Measurements from ENCODE around the gene MCF2L2. TPM values are rescaled to one million over a fixed set of nuclear protein-coding genes. Genes with fewer than 3 reads are reported as not detected.

The MCF2L2 gene
- total RNA-seq, 1 donor from 2014 or later, result not detected

DNA sequence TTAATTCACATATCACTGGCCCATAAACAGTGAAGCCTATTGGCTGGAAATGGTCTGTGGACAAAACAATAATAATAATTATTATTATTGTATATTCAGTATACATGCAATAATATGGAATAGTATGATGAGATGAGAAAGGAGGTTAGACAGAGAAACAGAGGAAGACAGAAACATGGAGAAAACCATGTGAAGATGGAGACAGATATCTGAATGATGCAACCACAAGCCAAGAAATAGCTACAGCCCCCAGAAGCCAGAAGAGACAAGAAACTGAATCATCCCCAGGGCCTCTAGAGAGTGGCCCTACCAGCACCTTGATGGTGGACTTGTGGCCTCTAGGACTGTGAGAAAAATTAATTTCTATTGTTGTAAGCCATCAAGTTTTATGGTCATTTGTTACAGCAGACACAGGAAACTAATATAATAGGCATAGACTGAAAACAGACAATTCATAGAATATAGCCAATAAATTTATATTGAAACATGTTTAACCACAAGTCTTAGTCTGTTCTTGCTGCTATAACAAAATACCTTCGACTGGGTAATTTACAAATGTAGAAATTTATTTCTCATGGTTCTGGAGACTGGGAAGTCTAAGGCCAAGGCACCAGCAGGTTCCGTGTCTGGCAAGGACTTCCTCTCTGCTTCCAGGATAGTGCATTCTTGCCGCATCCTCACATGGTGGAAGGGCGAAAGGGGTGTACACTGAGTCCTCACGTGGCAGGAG is 31.6 kb downstream of the MCF2L2 start:
- DNase-seq (ENCODE audit: low spot score in 2 of 2), result no peak
- Histone ChIP-seq H3K4me3 (no peak overlapping the region), H3K27ac (no peak overlapping the region), H3K9me3 (no peaks in the 10 kb centered on the region), H3K27me3 (no peaks in the 10 kb centered on the region), H3K4me1 (no peaks in the 10 kb centered on the region), H3K36me3 (no peaks in the 10 kb centered on the region)
- intact Hi-C loops (cut with DNase I), result no loop called here
- TF ChIP-seq, protein P1, sequence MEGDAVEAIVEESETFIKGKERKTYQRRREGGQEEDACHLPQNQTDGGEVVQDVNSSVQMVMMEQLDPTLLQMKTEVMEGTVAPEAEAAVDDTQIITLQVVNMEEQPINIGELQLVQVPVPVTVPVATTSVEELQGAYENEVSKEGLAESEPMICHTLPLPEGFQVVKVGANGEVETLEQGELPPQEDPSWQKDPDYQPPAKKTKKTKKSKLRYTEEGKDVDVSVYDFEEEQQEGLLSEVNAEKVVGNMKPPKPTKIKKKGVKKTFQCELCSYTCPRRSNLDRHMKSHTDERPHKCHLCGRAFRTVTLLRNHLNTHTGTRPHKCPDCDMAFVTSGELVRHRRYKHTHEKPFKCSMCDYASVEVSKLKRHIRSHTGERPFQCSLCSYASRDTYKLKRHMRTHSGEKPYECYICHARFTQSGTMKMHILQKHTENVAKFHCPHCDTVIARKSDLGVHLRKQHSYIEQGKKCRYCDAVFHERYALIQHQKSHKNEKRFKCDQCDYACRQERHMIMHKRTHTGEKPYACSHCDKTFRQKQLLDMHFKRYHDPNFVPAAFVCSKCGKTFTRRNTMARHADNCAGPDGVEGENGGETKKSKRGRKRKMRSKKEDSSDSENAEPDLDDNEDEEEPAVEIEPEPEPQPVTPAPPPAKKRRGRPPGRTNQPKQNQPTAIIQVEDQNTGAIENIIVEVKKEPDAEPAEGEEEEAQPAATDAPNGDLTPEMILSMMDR (IDR thresholded peaks at IDR 0.05), result no peak

DNA sequence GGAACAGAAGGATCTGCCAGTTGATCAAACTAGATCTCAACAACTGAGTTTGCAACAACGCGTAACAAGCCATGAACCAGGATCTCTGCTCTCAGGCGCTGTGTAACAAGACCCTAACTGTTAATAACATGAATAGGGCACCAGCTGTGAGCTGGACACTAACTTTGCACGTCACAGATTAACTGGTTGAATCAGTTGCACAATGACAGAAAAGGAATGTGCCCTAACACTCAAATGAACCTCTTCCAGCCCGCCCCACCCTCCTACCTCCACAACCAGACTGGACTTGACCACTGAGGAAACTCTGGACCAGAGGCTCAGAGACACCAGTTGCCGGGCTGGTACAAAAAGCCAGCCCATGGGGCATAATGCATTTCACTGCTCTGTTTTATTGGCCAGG is 34.3 kb downstream of the MCF2L2 start:
- Histone ChIP-seq H3K27ac (no peak overlapping the region), H3K9me3 (no peaks in the 10 kb centered on the region), H3K36me3 (no peaks in the 10 kb centered on the region), H3K4me1 (no peaks in the 10 kb centered on the region), H3K27me3 (no peaks in the 10 kb centered on the region), H3K4me3 (no peak overlapping the region)
- DNase-seq (ENCODE audit: low spot score in 2 of 2), result no peak
- TF ChIP-seq, protein P1 (IDR thresholded peaks at IDR 0.05), result no peak
- intact Hi-C loops (cut with DNase I), result no loop called here

GRCh38 chr3:183393625-183394024 is 34.8 kb downstream of the MCF2L2 start:
- TF ChIP-seq, protein P1 (IDR thresholded peaks at IDR 0.05), result no peak
- intact Hi-C loops (cut with DNase I), result no loop called here
- no peaks in the 10 kb centered on the region for H3K36me3 ChIP-seq
- H3K27ac ChIP-seq, result no peak overlapping the region
- DNase-seq (ENCODE audit: low spot score in 2 of 2), result no peak
- H3K4me1 ChIP-seq, result no peaks in the 10 kb centered on the region
- H3K27me3 ChIP-seq, result no peaks in the 10 kb centered on the region
- no peaks in the 10 kb centered on the region for H3K9me3 ChIP-seq
- no peak overlapping the region for H3K4me3 ChIP-seq

GRCh38 chr3:183392186-183393034 is 36.0 kb downstream of the MCF2L2 start:
- Histone ChIP-seq H3K27me3 (no peaks in the 10 kb centered on the region), H3K36me3 (no peaks in the 10 kb centered on the region), H3K9me3 (no peaks in the 10 kb centered on the region), H3K4me1 (no peaks in the 10 kb centered on the region), H3K4me3 (no peak overlapping the region), H3K27ac (no peak overlapping the region)
- TF ChIP-seq, protein P1 (IDR thresholded peaks at IDR 0.05), result no peak
- intact Hi-C loops (cut with DNase I), result no loop called here
- no peak for DNase-seq (ENCODE audit: low spot score in 2 of 2)

DNA sequence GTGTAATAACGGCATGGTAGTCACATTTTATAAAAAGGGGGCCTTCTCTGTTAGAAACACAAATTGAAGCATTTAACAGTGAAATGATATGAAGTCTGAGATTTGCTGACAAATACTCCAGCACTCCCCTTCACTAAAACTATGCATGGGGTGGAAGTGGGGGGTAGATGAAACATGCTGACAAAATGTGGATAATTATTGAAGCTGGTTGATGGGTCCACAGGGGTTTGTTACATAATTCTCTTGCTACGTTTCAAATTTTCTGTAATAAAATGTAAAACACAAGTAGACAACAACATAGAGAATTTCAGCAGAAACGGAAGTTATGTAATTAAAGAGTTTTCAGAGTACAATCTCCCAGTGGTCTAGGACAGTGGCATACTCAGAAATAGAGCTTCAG is 37.0 kb downstream of the MCF2L2 start:
- intact Hi-C loops (cut with DNase I), result no loop called here
- TF ChIP-seq, protein P1 (IDR thresholded peaks at IDR 0.05), result no peak
- Histone ChIP-seq H3K4me1 (no peaks in the 10 kb centered on the region), H3K4me3 (no peak overlapping the region), H3K27me3 (no peaks in the 10 kb centered on the region), H3K9me3 (no peaks in the 10 kb centered on the region), H3K36me3 (no peaks in the 10 kb centered on the region), H3K27ac (no peak overlapping the region)
- no peak for DNase-seq (ENCODE audit: low spot score in 2 of 2)
